GM18867 (cell line): ENCODE results near the gene TMEM45A.

Experiments
- ATAC-seq: cut with Tn5 transposase; IDR thresholded peaks from one replicate; pipeline ENCODE4 v1.9.1; 2021; ENCODE audit warnings: mild to moderate bottlenecking, moderate library complexity; ENCODE audit not compliant: unreplicated experiment

Gene TMEM45A

DNA sequence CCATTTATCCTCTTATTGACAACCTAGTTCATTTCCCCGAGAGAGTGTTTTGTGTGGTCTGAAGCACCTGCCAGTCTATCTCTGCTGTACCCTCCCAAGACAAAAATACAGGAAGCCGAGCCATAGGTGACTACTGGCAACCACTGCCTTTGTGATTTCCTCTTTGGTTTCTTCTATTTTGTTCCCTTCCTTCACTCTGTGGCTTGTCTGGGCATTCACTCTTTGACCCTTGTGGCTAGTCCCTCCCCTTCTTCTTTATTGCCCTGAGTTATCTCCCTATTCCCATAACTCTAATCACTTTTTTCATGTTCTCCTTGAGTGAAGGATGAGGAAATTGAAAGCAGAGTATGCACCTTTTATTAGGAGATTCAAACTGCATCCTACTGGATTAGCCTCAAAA lies 116.9 kb downstream of the TMEM45A start, which contains the start of gene ADGRG7:
Gene ADGRG7, plus strand, starts transcription at position 297 of the 400 bp plus-strand sequence. CDS start 256 bp downstream, outside the sequence.
- no peak for ATAC-seq

DNA sequence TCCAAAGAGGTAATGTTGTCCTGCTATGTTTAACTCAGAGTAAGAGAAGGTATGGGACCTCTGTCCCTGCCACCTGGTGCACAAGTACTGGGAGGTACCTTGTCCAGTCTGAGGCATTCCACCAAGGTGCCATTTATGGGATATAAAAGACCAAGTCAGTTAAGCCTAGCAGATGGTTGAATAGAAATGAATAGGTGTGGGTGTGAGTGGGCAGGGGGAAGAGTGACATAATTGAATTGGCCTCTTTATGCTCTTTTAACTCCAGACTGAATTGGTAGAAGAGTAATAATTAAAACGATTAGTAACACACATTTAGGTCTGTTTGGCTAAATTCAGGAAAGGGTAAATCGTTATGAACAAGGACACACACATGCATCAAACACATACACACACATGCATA lies 117.5 kb downstream of the TMEM45A start:
- no peak for ATAC-seq

DNA sequence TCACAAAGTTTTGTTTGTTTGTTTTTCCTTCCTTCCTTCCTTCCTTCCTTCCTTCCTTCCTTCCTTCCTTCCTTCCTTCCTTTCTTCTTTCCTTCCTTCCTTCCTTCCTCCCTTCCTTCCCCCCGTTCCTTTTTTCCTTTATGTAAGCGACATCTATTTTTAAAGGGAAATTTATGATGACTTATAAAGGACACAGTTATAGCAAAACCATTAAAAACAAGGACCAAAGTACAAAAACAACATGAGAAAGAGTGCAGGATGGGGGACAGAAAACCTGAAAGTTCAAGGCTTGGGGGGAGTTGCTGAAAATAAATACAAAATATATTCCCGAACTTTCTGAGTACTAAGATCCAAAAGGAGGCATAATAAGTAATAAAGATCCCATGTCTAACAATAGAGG lies 118.8 kb downstream of the TMEM45A start:
- ATAC-seq, result no peak

DNA sequence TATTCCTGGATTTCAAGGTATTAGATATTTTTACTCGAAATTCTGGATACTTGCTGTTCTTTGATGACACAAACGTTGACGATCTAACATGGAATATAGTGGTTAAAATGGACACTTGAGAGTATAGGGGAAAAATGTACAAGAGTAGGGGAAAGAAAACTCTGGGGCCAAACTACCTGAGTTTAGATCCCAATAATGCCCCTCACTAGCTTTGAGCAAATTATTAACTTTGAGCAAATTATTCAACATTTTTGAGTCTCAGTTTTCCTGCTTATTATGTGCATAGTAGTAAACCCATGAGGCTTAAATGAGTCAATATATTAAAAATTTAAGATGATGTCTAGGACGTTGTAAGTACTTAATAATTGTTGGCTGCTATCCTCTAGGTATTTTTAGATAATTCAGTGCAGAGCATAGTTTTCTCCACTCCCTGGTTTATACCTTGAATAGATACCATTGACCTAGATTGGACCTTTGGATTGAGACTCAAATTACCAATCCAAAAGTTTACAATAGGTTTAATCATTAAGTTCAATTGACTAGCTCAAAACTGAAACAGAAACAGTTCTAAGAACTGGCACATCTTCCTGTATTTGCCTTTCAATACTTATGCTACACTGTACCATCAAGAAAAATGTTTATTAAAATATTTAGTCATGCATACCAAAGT lies 121.4 kb downstream of the TMEM45A start:
- peak; percentile 82 for ATAC-seq

DNA sequence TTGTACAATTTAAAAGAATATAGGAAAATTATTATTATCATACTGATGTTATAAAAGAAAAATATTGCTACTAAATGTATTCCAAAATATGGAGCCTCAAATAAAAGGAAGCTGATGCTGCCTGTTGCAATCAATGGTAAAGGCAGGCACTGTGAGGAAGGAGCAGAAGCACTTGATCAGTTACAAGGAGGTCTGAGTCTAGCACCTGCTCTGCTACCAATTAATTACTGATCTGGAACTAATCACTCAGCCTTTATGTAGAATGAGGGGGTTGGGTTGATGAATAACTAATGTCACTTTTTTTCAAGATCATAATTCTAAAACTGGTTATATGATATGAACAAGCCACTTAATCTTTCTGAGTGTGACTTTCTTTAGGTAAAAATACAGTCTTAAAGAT lies 122.5 kb downstream of the TMEM45A start:
- no peak for ATAC-seq

DNA sequence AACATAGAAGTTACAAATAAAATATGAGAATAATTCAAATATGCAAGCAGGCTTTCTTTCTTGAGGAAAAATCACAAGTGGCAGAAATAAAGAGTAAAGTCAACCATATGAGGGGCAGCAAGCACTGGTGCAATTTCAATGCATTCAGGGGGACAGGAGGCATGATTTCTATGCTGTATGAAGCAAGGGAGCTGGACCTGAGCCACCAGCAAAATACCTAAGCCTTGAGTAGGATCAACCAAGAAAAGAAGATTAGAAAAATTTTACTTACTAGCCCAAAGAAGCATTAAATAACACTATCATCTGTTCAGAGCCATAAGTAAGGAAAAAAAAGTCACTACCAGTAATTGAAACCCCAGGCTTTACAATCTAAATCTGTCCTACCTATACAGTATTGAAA lies 123.3 kb downstream of the TMEM45A start:
- no peak for ATAC-seq

DNA sequence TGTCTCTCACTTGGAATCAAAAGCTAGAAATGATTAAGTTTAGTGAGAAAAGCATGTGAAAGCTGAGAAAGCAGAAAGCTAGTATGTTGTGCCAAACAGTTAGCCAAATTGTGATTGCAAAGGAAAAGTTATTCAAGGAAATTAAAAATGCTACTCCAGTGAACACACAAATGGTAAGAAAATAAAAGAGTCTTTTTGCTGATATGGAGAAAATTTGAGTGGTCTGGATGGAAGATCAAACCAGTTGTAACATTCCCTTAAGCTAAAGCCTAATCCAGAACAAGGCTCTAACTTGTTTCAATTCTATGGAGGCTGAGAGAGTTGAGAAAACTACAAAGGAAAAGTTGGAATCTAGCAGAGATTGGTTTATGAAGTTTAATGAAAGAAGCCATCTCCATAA lies 128.8 kb downstream of the TMEM45A start:
- no peak for ATAC-seq
